H9 (cell line): Measurements from ENCODE around the gene CPSF4L. TPM values are rescaled to one million over a fixed set of nuclear protein-coding genes. Genes with fewer than 3 reads are reported as not detected.

Source experiments
- DNase-seq: peaks from one replicate; pipeline ENCODE4 v3.0.0-alpha.2; 2017
- H2AFZ ChIP-seq: one replicate; pipeline ENCODE4 v1.6.1; 2013; ENCODE audit warnings: mild to moderate bottlenecking, low read length, control low read depth, moderate library complexity
- H2AK5ac ChIP-seq: 2 replicates; pipeline ENCODE4 v1.6.1; 2013; ENCODE audit warnings: low read length, control low read depth, mixed read lengths; ENCODE audit not compliant: insufficient read length
- H2BK120ac ChIP-seq: one replicate; pipeline ENCODE4 v1.6.1; 2013; ENCODE audit warnings: low read depth, mild to moderate bottlenecking, low read length, control low read depth, inconsistent platforms; ENCODE audit not compliant: poor library complexity, severe bottlenecking
- H2BK12ac ChIP-seq: 2 replicates; pipeline ENCODE4 v1.6.1; 2013; ENCODE audit warnings: low read length, control low read depth, mixed read lengths, low read depth; ENCODE audit not compliant: insufficient read length
- H2BK15ac ChIP-seq: 2 replicates; pipeline ENCODE4 v1.6.1; 2013; ENCODE audit warnings: low read depth, low read length, control low read depth
- H2BK20ac ChIP-seq: one replicate; pipeline ENCODE4 v1.6.1; 2013; ENCODE audit warnings: low read depth, mild to moderate bottlenecking, low read length, control low read depth, inconsistent platforms; ENCODE audit not compliant: poor library complexity, severe bottlenecking
- H2BK5ac ChIP-seq: 2 replicates; pipeline ENCODE4 v1.6.1; 2013; ENCODE audit warnings: low read length, control low read depth, mixed read lengths; ENCODE audit not compliant: insufficient read length
- H3K14ac ChIP-seq: 2 replicates; pipeline ENCODE4 v1.6.1; 2013; ENCODE audit warnings: low read length, control low read depth; ENCODE audit not compliant: insufficient read depth
- H3K18ac ChIP-seq: 2 replicates; pipeline ENCODE4 v1.6.1; 2013; ENCODE audit warnings: low read depth, mild to moderate bottlenecking, mixed read lengths, low read length, control low read depth; ENCODE audit not compliant: insufficient read length
- H3K23ac ChIP-seq: 2 replicates; pipeline ENCODE4 v1.6.1; 2013; ENCODE audit warnings: low read length, control low read depth, mixed read lengths, low read depth; ENCODE audit not compliant: insufficient read length
- H3K23me2 ChIP-seq: 2 replicates; pipeline ENCODE4 v1.6.1; 2013; ENCODE audit warnings: low read depth, mild to moderate bottlenecking, mixed read lengths, low read length, control low read depth; ENCODE audit not compliant: insufficient read length, poor library complexity, severe bottlenecking
- H3K27ac ChIP-seq: 2 replicates; pipeline ENCODE4 v1.5.1; 2013; ENCODE audit warnings: low read length, control low read depth, mixed read lengths, low read depth; ENCODE audit not compliant: insufficient read length
- H3K27me3 ChIP-seq: 2 replicates; pipeline ENCODE4 v1.6.1; 2013; ENCODE audit warnings: low read length, control low read depth, inconsistent platforms; ENCODE audit not compliant: insufficient read depth
- H3K4ac ChIP-seq: 2 replicates; pipeline ENCODE4 v1.6.1; 2013; ENCODE audit warnings: low read depth, mild to moderate bottlenecking, control low read depth, inconsistent platforms, low read length, moderate library complexity
- H3K4me1 ChIP-seq: 2 replicates; pipeline ENCODE4 v1.6.1; 2013; ENCODE audit warnings: low read length, control low read depth, inconsistent platforms; ENCODE audit not compliant: insufficient read depth
- H3K4me2 ChIP-seq: 2 replicates; pipeline ENCODE4 v1.6.1; 2013; ENCODE audit warnings: low read length, control low read depth, mixed read lengths; ENCODE audit not compliant: insufficient read length, insufficient read depth
- H3K56ac ChIP-seq: 2 replicates; pipeline ENCODE4 v1.6.1; 2013; ENCODE audit warnings: low read depth, mild to moderate bottlenecking, mixed read lengths, low read length, control low read depth; ENCODE audit not compliant: insufficient read length
- H3K79me1 ChIP-seq: 2 replicates; pipeline ENCODE4 v1.6.1; 2013; ENCODE audit warnings: low read depth, mild to moderate bottlenecking, moderate library complexity, low read length, control low read depth, inconsistent platforms; ENCODE audit not compliant: insufficient read depth, poor library complexity, severe bottlenecking
- H3K79me2 ChIP-seq: 2 replicates; pipeline ENCODE4 v1.6.1; 2013; ENCODE audit warnings: low read length, control low read depth, inconsistent platforms; ENCODE audit not compliant: insufficient read depth
- H3K9ac ChIP-seq: 2 replicates; pipeline ENCODE4 v1.6.1; 2013; ENCODE audit warnings: low read length, control low read depth, mixed read lengths; ENCODE audit not compliant: insufficient read length; ENCODE audit errors: extremely low read depth
- H3K9me3 ChIP-seq: one replicate; pipeline ENCODE4 v1.6.1; 2013; ENCODE audit warnings: low read depth, low read length, inconsistent platforms; ENCODE audit not compliant: control insufficient read depth
- H3T11ph ChIP-seq: one replicate; pipeline ENCODE4 v1.6.1; 2013; ENCODE audit warnings: mild to moderate bottlenecking, low read length, control low read depth, inconsistent platforms
- H4K20me1 ChIP-seq: one replicate; pipeline ENCODE4 v1.6.1; 2013; ENCODE audit not compliant: control insufficient read depth, insufficient read length, insufficient read depth
- H4K5ac ChIP-seq: 2 replicates; pipeline ENCODE4 v1.6.1; 2013; ENCODE audit warnings: low read depth, mild to moderate bottlenecking, mixed read lengths, low read length, control low read depth; ENCODE audit not compliant: insufficient read length
- H4K8ac ChIP-seq: replicated peaks from 2 replicates; pipeline ENCODE4 v1.6.1; 2013; ENCODE audit warnings: low read length, control low read depth, mixed read lengths, low read depth; ENCODE audit not compliant: insufficient read length
- H4K91ac ChIP-seq: 2 replicates; pipeline ENCODE4 v1.6.1; 2013; ENCODE audit warnings: low read depth, mild to moderate bottlenecking, moderate library complexity, mixed read lengths, low read length, control low read depth; ENCODE audit not compliant: insufficient read length
- H3K27ac Mint-ChIP-seq, 3 experiments: 2 replicates in 2 of 3; 3 replicates in 1 of 3; pipeline ENCODE4 v1.8.0; 2020 to 2021; ENCODE audit warnings: mixed read lengths in 3 of 3, mild to moderate bottlenecking in 1 of 3, moderate library complexity in 1 of 3
- H3K27me3 Mint-ChIP-seq: 2 replicates; pipeline ENCODE4 v1.8.0; 2021; ENCODE audit warnings: low read depth, mild to moderate bottlenecking, moderate library complexity, mixed read lengths
- H3K36me3 Mint-ChIP-seq, 3 experiments: 2 replicates in 2 of 3; 3 replicates in 1 of 3; pipeline ENCODE4 v1.8.0; 2020 to 2021; ENCODE audit warnings: low read depth in 3 of 3, mixed read lengths in 3 of 3; ENCODE audit not compliant: insufficient read depth in 1 of 3
- H3K4me1 Mint-ChIP-seq, 2 experiments: 2 replicates each; pipeline ENCODE4 v1.8.0; 2020; ENCODE audit warnings: mixed read lengths in 2 of 2
- H3K4me3 Mint-ChIP-seq, 2 experiments: 2 replicates in 1 of 2; 3 replicates in 1 of 2; pipeline ENCODE4 v1.8.0; 2020 to 2021; ENCODE audit warnings: mild to moderate bottlenecking in 2 of 2, mixed read lengths in 2 of 2, moderate library complexity in 1 of 2
- H3K9me3 Mint-ChIP-seq, 2 experiments: 2 replicates in 1 of 2; 3 replicates in 1 of 2; pipeline ENCODE4 v1.8.0; 2020; ENCODE audit warnings: mild to moderate bottlenecking in 2 of 2, mixed read lengths in 2 of 2, moderate library complexity in 1 of 2
- WGBS: extraction: QIAGEN DNeasy Blood & Tissue Kit; methylation state at CpG from one replicate; pipeline ENCODE4 v1.1.7; 2013; ENCODE audit warnings: missing lambda C conversion rate, low lambda C conversion rate, mixed read lengths; ENCODE audit not compliant: insufficient read length; ENCODE audit errors: extremely low coverage; 5-methylcytosine and 5-hydroxymethylcytosine counted together
- total RNA-seq: library from RNA; stranded (reverse); gene quantifications from 2 replicates; pipeline ENCODE4 v1.2.1, GENCODE V29; 2021
- TF ChIP-seq, protein P1 (sequence below): fragments of 200-600 bp; sonication (generic); conservative IDR thresholded peaks from 3 replicates; pipeline ENCODE4 v1.8.0; 2021; ENCODE audit warnings: antibody characterized with exemption, mild to moderate bottlenecking

CPSF4L gene
- total RNA-seq, 1 experiment from 2014 or later, result not detected

DNA sequence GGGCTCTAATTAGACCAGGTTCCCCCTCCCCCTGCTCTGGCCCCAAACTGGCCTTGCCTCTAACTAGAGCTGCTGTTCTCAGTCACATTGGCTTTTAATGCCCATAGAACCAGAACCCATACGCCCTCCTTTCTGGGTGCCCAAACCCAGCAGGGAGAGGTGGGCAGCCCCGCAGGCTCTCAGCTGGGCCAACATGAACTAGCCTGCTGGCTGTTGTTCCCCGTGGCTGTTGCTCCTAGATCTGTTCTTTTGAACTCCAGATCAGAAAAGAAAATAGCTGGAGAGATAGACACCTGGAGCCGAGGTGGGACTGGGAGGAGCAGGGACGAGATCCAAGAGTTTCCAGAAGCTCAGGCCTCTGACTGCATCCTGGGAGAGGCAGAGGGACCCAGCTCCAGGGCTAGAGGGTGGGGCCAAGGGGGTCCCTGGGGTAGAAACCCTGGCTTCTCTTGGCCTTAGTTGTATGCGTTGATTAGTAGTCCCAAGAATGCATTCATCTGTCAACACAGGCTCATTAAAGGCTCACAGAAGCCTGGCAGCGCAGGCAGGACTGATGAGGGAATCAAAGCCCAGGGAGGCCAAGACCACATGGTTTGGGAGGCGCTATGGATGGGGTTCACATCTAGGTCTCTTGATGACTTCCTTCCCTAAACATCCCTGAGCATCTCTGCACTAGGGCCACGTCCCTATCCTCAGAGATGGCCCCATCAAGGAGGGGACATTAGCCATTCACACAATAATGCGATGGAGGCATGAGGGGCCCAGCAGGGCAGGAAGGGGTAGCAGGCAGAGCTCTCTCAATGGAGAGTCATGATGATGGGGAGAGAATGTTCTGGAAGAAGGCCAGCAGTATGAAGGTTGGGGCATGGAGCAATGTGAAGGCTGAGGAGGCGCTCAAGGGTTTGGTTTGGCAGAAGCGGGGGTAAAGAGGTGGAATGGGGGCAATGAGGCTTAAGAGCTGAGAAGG is 1.3 kb upstream of the CPSF4L start:
- H3K27me3 Mint-ChIP-seq, result peaks cover 27% of the 10 kb centered on the region
- no peak overlapping the region for H2BK12ac ChIP-seq
- H3K9me3 ChIP-seq, result no peaks in the 10 kb centered on the region
- H4K91ac ChIP-seq, result no peak overlapping the region
- no peak overlapping the region for H3T11ph ChIP-seq
- no peak overlapping the region for H2BK20ac ChIP-seq
- no peaks in the 10 kb centered on the region for H3K23me2 ChIP-seq
- DNase-seq, result no peak
- no peak overlapping the region for H2AFZ ChIP-seq
- no peak overlapping the region for H2BK5ac ChIP-seq
- H3K79me2 ChIP-seq, result no peaks in the 10 kb centered on the region
- H3K27me3 ChIP-seq, result no peaks in the 10 kb centered on the region; the same call in 1 of the 2 replicates
- H3K4me2 ChIP-seq, result peak overlapping the region; percentile 4
- no peak overlapping the region for H4K8ac ChIP-seq
- no peak overlapping the region for H3K27ac ChIP-seq
- no peak overlapping the region for H4K5ac ChIP-seq
- H2BK15ac ChIP-seq, result no peak overlapping the region
- H3K27ac Mint-ChIP-seq, result peak overlapping the region in 2 of 3 experiments; percentile 62 to 68; a peak in 2 of 7 replicates
- H3K4me1 Mint-ChIP-seq, result peaks cover 16 to 31% of the 10 kb centered on the region in 2 experiments
- no peaks in the 10 kb centered on the region for H3K36me3 Mint-ChIP-seq
- no peak overlapping the region for H2AK5ac ChIP-seq
- no peaks in the 10 kb centered on the region for H3K9me3 Mint-ChIP-seq
- H3K14ac ChIP-seq, result no peak overlapping the region; the same call in 1 of the 2 replicates
- H3K4me3 Mint-ChIP-seq, result peak overlapping the region in 1 of 2 experiments; percentile 60; a peak in 1 of 5 replicates
- no peak overlapping the region for H3K56ac ChIP-seq
- TF ChIP-seq, protein P1, sequence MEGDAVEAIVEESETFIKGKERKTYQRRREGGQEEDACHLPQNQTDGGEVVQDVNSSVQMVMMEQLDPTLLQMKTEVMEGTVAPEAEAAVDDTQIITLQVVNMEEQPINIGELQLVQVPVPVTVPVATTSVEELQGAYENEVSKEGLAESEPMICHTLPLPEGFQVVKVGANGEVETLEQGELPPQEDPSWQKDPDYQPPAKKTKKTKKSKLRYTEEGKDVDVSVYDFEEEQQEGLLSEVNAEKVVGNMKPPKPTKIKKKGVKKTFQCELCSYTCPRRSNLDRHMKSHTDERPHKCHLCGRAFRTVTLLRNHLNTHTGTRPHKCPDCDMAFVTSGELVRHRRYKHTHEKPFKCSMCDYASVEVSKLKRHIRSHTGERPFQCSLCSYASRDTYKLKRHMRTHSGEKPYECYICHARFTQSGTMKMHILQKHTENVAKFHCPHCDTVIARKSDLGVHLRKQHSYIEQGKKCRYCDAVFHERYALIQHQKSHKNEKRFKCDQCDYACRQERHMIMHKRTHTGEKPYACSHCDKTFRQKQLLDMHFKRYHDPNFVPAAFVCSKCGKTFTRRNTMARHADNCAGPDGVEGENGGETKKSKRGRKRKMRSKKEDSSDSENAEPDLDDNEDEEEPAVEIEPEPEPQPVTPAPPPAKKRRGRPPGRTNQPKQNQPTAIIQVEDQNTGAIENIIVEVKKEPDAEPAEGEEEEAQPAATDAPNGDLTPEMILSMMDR, result no peak
- H3K79me1 ChIP-seq, result no peaks in the 10 kb centered on the region
- peaks cover 3% of the 10 kb centered on the region; the same call in 1 of the 2 replicates for H3K4me1 ChIP-seq
- H4K20me1 ChIP-seq, result peaks cover 2% of the 10 kb centered on the region
- no peak overlapping the region for H2BK120ac ChIP-seq
- H3K23ac ChIP-seq, result no peak overlapping the region
- no peak overlapping the region for H3K9ac ChIP-seq
- H3K4ac ChIP-seq, result no peak overlapping the region
- WGBS, result no CpG with 5 or more reads among the region's 12 CpGs
- no peak overlapping the region for H3K18ac ChIP-seq
